Endothelial cell of umbilical vein (primary cell): ENCODE results near the gene SORCS2. TPM values are rescaled to one million over a fixed set of nuclear protein-coding genes. Genes with fewer than 3 reads are reported as not detected.

Experiments used
- BruUV-seq: library from RNA; stranded (reverse); fragments of 400-500 nt; replicated peaks from 2 replicates; lab custom pipeline; 2021; lab: Mats Ljungman, UMichigan
- CTCF ChIA-PET: fragments of 300-600, 350-600 bp; sonication (Branson Sonifier 250); formaldehyde crosslinking; loops from one replicate; lab custom pipeline; 2021; ENCODE audit warnings: antibody characterized with exemption, inconsistent platforms; lab: Charles Lee
- POLR2A ChIA-PET: fragments of 300-600, 350-600 bp; sonication (Branson Sonifier 250); formaldehyde crosslinking; loops from one replicate; lab custom pipeline; 2021; ENCODE audit warnings: antibody characterized with exemption, inconsistent platforms; lab: Charles Lee
- DNase-seq: peaks from one replicate; pipeline ENCODE4 v3.0.0-alpha.2; 2011; ENCODE audit warnings: low read depth, low spot score
- FAIRE-seq: peaks from 2 replicates; lab custom pipeline; 2011; peaks lifted over from hg19 to GRCh38; lab: Jason Lieb, UNC
- H2AFZ ChIP-seq: 2 replicates; pipeline ENCODE4 v1.6.0; 2012; ENCODE audit warnings: low read depth, low read length, control low read depth, inconsistent platforms
- H3K27ac ChIP-seq: 2 replicates; pipeline ENCODE4 v1.5.1; 2011; ENCODE audit warnings: low read depth, mild to moderate bottlenecking, control low read depth, low read length, moderate library complexity; ENCODE audit not compliant: insufficient read depth
- H3K27me3 ChIP-seq, 2 experiments: 2 replicates each; pipeline versions ENCODE4 v1.6.0 to v1.6.1; 2011; ENCODE audit warnings: low read length in 2 of 2, mixed read lengths in 1 of 2; ENCODE audit not compliant: control insufficient read depth in 2 of 2, insufficient read depth in 2 of 2
- H3K36me3 ChIP-seq, 2 experiments: 2 replicates in 1 of 2; 3 replicates in 1 of 2; pipeline ENCODE4 v1.5.1; 2011; ENCODE audit warnings: low read length in 2 of 2, mild to moderate bottlenecking in 1 of 2, moderate library complexity in 1 of 2; ENCODE audit not compliant: control insufficient read depth in 2 of 2, insufficient read depth in 2 of 2; ENCODE audit errors: extremely low read depth in 1 of 2
- H3K4me1 ChIP-seq: 3 replicates; pipeline ENCODE4 v1.5.1; 2011; ENCODE audit warnings: mild to moderate bottlenecking, low read length; ENCODE audit not compliant: control insufficient read depth, insufficient read depth; ENCODE audit errors: extremely low read depth
- H3K4me2 ChIP-seq: 2 replicates; pipeline ENCODE4 v1.6.1; 2011; ENCODE audit warnings: low read length, control low read depth, mixed read lengths; ENCODE audit not compliant: insufficient read depth
- H3K4me3 ChIP-seq, 3 experiments: fragments of 200-600 bp in 1 of 3; sonication (generic), shearing (Covaris generic) in 1 of 3; replicated peaks in 1 of 3; 2 replicates each; pipeline ENCODE4 v1.5.1; 2011 to 2016; ENCODE audit warnings: control low read depth in 3 of 3, low read length in 3 of 3, mild to moderate bottlenecking in 2 of 3, inconsistent platforms in 1 of 3, low read depth in 1 of 3, moderate library complexity in 1 of 3; ENCODE audit not compliant: insufficient read depth in 1 of 3
- H3K79me2 ChIP-seq: 2 replicates; pipeline ENCODE4 v1.6.0; 2012; ENCODE audit warnings: low read length, inconsistent platforms; ENCODE audit not compliant: control insufficient read depth, insufficient read depth
- H3K9ac ChIP-seq: replicated peaks from 2 replicates; pipeline ENCODE3; 2011; ENCODE audit warnings: low read length, control low read depth; ENCODE audit not compliant: insufficient read depth; ENCODE audit errors: extremely low read depth
- H3K9me1 ChIP-seq: replicated peaks from 3 replicates; pipeline ENCODE4 v1.6.0; 2011; ENCODE audit warnings: mild to moderate bottlenecking, low read length; ENCODE audit not compliant: control insufficient read depth, insufficient read depth; ENCODE audit errors: extremely low read depth
- H3K9me3 ChIP-seq: replicated peaks from 2 replicates; pipeline ENCODE4 v1.5.1; 2012; ENCODE audit warnings: low read length, inconsistent platforms; ENCODE audit not compliant: control insufficient read depth, insufficient read depth
- H4K20me1 ChIP-seq: replicated peaks from 2 replicates; pipeline ENCODE3; 2011; ENCODE audit warnings: mild to moderate bottlenecking, low read length; ENCODE audit not compliant: control insufficient read depth, insufficient read depth; ENCODE audit errors: extremely low read depth
- FOS ChIP-seq: IDR thresholded peaks from 2 replicates; pipeline ENCODE4 v1.6.1; 2011; ENCODE audit warnings: mild to moderate bottlenecking, low read length, moderate library complexity, borderline replicate concordance; ENCODE audit not compliant: insufficient read depth
- GATA2 ChIP-seq: IDR thresholded peaks from 2 replicates; pipeline ENCODE4 v1.7.0; 2011; ENCODE audit warnings: low read depth, mild to moderate bottlenecking, moderate library complexity, mixed read lengths, low read length; ENCODE audit not compliant: insufficient read length, insufficient read depth
- MYC ChIP-seq: IDR thresholded peaks from one replicate; pipeline ENCODE4 v1.6.1; 2011; ENCODE audit warnings: mild to moderate bottlenecking, low read depth, low read length
- dilution Hi-C: fragments of 300-500 bp; cut with MboI; formaldehyde crosslinking; loops from one replicate; pipeline ENCODE4 v1.15.0; 2019; ENCODE audit warnings: low sequenced_read_pairs; ENCODE audit not compliant: extremely low pct_ligation_motif_present
- intact Hi-C: fragments of 100-400 bp; cut with micrococcal nuclease; formaldehyde crosslinking; loops from one replicate; pipeline ENCODE4 v1.10.0; 2022
- polyA plus RNA-seq, 4 experiments: library from polyadenylated mRNA; depleted of rRNA in 3 of 4; stranded (reverse) in 3 of 4; unstranded in 1 of 4; fragments of >200 nt; gene quantifications; 2 replicates each; pipeline versions ENCODE4 v1.2.1 to v1.2.3, GENCODE V29; 2011 to 2012; ENCODE audit warnings: missing spikeins in 1 of 4
- total RNA-seq: library from RNA; stranded (reverse); gene quantifications from 2 replicates; pipeline ENCODE4 v1.2.3, GENCODE V29; 2021
- TF ChIP-seq, protein P1 (sequence below), 2 donors: IDR thresholded peaks; 1 replicate in 1 of 2; 2 replicates in 1 of 2; pipeline ENCODE4 v1.5.1; 2011; ENCODE audit warnings: low read length in 2 of 2, mild to moderate bottlenecking in 2 of 2, moderate library complexity in 2 of 2, control low read depth in 1 of 2, inconsistent platforms in 1 of 2, low read depth in 1 of 2; ENCODE audit not compliant: insufficient read depth in 1 of 2; ENCODE audit errors: extremely low read depth in 1 of 2
- TF ChIP-seq, protein P2 (sequence below): IDR thresholded peaks from 2 replicates; pipeline ENCODE4 v1.6.1; 2011; ENCODE audit not compliant: insufficient read depth, insufficient read length

The SORCS2 gene
- total and polyA plus RNA-seq, 2 donors (not counting 3 experiments of a cell fraction or from before 2014, with no cell fraction given): not detected

DNA sequence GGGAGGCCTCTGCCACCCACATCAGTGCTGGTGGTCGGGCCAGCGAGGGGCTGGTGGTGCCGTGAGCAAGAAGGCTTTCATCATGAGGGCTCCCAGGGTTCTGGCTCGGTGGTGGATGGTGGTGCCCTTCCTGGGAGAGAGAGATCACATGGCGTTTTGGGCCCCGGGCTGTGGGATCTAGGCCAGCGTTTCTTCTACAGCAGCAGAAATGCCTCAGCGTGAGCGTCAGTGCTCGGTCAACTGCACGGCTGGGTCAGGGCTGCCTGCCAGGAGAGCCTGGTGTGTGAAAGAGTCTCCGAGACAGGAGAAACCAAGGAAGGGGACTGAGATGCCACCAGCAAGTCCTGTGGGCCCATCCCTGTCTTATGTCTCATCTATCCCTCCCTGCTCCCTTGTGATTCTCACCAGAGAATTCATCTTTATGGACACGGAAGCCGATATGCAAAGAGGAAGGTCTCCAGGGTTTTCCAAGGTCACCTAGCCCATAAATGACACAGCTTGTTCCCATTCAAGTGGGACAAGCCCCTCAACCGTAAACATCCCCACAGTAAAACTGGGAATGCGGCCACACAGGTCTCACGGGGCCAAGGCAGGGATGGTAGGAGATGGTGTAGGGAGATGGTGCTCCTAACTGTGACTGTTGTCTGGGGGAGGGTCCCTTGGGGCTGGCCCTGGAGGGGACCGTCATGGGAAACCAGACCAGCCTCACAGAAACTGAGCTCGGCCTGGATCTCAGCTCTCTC is 99.2 kb downstream of the SORCS2 start:
- dilution Hi-C loops: no loop called here
- Histone ChIP-seq H3K4me3 (no peak overlapping the region), H3K27ac (no peak overlapping the region), H3K36me3 (no peaks in the 10 kb centered on the region), H3K9ac (no peak overlapping the region), H4K20me1 (no peaks in the 10 kb centered on the region), H3K4me1 (no peaks in the 10 kb centered on the region), H3K9me3 (no peaks in the 10 kb centered on the region), H3K9me1 (no peaks in the 10 kb centered on the region), H3K27me3 (no peaks in the 10 kb centered on the region), H2AFZ (no peak overlapping the region), H3K79me2 (no peaks in the 10 kb centered on the region), H3K4me2 (no peak overlapping the region)
- no TSS peak for BruUV-seq
- no peak for FAIRE-seq
- ChIA-PET CTCF (no interaction called here), POLR2A (no interaction called here)
- TF ChIP-seq FOS (no peak), MYC (no peak), GATA2 (no peak)
- TF ChIP-seq, protein P1, sequence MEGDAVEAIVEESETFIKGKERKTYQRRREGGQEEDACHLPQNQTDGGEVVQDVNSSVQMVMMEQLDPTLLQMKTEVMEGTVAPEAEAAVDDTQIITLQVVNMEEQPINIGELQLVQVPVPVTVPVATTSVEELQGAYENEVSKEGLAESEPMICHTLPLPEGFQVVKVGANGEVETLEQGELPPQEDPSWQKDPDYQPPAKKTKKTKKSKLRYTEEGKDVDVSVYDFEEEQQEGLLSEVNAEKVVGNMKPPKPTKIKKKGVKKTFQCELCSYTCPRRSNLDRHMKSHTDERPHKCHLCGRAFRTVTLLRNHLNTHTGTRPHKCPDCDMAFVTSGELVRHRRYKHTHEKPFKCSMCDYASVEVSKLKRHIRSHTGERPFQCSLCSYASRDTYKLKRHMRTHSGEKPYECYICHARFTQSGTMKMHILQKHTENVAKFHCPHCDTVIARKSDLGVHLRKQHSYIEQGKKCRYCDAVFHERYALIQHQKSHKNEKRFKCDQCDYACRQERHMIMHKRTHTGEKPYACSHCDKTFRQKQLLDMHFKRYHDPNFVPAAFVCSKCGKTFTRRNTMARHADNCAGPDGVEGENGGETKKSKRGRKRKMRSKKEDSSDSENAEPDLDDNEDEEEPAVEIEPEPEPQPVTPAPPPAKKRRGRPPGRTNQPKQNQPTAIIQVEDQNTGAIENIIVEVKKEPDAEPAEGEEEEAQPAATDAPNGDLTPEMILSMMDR (IDR thresholded peaks at IDR 0.05; ENCODE audit: extremely low read depth in 1 of 2, insufficient read depth in 1 of 2, low read depth in 1 of 2, low read length in 2 of 2): no peak
- TF ChIP-seq, protein P2, sequence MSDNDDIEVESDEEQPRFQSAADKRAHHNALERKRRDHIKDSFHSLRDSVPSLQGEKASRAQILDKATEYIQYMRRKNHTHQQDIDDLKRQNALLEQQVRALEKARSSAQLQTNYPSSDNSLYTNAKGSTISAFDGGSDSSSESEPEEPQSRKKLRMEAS: no peak
- DNase-seq: no peak
- intact Hi-C loops: no loop called here
